Activated CD4-positive, CD25-positive, alpha-beta regulatory T cell (primary cell): ENCODE measurements around the gene CAMKK2.

ENCODE experiments used
- DNase-seq, 4 experiments: peaks; one replicate each; lab custom pipeline; 2025; lab: John Stamatoyannopoulos, UW

Gene CAMKK2

DNA sequence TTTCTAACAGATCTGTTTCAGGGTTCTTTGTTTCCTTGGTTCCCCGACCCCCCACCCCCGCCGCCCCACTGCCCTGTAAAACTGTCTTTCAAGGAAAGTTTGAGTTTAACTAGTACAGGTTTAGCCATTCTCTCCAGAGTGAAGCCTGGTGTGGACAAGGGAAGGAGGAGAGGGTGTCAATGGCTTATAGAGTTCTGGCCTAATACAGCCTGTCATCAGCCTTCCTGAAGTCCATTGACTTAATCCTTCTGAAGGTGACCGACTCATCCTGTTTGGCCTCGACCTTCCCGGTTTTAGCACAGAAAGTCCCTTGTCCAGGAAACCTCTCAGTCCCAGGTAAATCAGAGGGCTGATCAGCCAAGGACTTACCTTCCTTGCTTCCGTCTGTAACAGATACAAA, 97.6 kb downstream of the CAMKK2 start:
- DNase-seq, result no peak

DNA sequence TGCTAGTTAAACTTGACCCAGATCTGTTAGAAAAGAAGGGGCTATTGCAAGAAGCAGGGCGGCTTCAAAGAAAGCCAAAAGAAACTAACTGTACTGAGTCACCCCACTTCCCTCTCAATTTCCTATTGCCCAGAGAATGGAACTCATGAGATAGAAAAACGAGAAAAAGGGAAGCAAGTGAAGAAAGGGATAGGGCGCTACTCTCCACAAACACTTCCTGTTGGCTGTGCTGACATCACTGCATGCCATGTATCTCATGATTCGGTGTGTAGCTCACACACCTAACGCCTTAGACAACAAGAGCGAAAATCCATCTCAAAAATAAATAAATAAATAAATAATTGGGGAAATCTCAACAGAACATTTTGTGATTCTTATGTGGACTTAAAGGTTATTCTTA, 99.6 kb downstream of the CAMKK2 start:
- no peak for DNase-seq

DNA sequence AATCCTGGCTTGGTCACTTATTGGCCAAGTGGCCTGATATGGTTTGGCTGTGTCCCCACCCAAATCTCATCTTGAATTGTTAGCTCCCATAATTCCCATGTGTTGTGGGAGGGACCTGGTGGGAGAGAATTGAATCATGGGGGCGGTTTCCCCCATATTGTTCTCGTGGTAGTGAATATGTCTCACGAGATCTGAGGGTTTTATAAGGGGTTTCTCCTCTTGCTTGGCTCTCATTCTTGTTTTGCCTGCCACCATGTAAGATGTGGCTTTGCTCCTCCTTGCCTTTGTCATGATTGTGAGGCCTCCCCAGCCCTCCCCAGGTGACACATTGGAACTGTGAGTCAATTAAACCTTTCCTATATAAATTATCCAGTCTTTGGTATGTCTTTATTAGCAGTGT, 105.4 kb downstream of the CAMKK2 start:
- DNase-seq, result no peak

DNA sequence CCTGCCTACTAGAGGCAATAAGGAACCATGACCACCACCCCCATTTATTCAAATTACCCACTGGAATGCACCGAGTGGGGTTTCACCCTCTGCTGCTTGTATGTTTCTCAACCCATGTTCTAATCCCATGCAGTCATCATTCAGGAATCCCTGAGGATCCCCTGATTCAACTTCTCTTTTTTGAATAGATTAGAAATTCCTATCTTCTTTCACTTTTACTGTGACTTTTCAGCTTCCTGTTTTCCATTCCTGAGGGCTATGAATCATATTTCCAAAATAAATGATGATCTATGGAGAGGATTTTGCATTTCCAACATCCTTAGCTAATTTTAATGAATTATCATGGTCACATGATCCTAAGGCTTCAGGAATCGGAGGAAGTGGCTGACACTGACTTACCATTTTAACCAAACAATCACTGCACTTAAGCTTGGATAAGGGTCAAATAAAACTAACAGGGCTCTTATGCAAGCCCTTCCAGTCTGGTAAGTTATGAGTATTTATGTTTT, 105.9 kb downstream of the CAMKK2 start:
- no peak for DNase-seq

DNA sequence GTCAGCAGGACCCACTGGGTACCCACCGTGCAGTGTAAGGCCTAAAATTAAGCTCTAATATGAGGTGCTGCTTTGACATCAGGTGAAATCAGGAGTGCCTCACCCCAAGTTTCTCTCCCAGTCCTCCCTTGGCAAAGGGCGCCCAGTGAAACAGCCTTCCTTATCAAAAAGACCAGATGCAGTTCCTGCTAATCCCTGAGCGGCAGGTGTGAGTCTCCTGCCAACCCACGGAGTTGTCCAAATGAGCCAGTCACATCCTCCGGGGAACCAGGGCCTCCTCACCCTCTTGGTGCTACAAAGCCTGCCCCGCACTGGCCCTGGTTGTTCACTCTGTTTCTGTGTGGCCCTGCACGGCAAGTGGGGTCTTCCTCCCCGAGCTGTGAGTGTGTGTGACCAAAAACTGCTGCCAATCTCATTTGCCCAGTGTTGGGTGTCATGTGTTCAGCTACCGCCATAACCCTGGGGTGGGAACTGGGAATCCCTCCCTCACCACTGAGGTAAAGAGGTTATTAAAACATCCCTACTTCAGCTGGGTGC, 106.8 kb downstream of the CAMKK2 start:
- no peak for DNase-seq

DNA sequence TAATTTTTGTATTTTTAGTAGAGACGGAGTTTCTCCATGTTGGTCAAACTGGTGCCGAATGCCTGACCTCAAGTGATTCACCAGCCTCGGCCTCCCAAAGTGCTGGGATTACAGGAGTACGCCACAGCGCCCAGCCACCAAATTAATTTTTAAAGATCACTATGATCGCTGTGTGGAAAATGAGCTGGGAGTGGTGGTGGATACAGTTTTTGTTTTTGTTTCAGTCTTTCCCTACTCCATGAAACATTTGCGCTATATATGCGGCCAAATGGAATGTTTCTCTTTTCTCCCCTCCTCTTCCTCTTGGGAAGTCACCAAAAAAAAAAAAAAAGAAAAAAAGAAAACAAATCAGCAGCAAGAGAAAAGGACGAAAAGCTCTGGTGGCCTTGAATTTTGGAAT, 107.4 kb downstream of the CAMKK2 start:
- no peak for DNase-seq

DNA sequence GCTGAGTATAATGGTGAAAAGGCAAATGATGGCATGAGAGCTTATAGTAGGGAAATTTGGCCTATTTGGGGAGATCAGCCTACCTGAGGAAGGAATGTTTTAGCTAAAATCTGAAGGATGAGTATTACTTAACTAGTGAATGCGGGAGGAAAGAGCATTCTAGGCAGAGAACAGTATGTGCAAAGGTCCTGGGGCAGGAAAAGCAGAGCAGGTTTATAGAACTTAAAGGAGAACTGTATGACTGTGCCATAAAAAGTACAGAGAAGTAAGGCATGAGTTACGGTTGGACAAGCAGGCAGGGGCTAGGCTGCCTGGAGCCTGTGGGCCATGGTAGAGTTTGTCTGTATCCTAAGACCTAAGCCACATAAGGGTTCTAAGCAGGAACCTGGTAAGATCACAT, 108.3 kb downstream of the CAMKK2 start:
- no peak for DNase-seq
